ENCODE measurements around the gene RASGEF1C. TPM values are rescaled to one million over a fixed set of nuclear protein-coding genes. Genes with fewer than 3 reads are reported as not detected.
"Not testable (repeated sequence)": the region's sequence is repeated elsewhere in the genome, so short reads cannot be mapped to it uniquely, and the experiment has no call there.

The RASGEF1C gene
- total RNA-seq, 1 donor from 2014 or later: 0.26 TPM

GRCh38 chr5:180093241-180093640, 115.8 kb downstream of the RASGEF1C start:
- Histone ChIP-seq H3F3A (ENCODE audit: low read depth) (peaks cover 23% of the 10 kb centered on the region), H4K20me1 (ENCODE audit: low read depth) (no peaks in the 10 kb centered on the region), H3K4me1 (no peaks in the 10 kb centered on the region), H3K9me3 (ENCODE audit: low read depth) (no peaks in the 10 kb centered on the region), H3K79me2 (ENCODE audit: low read depth) (no peaks in the 10 kb centered on the region), H3K36me3 (no peaks in the 10 kb centered on the region), H3K27me3 (no peaks in the 10 kb centered on the region), H3K4me2 (no peak overlapping the region), H2AFZ (replicated peaks) (no peak overlapping the region), H3K4me3 (no peak overlapping the region), H3K9ac (no peak overlapping the region), H3K27ac (no peak overlapping the region)
- peaks cover 15% of the 10 kb centered on the region for H3K4me1 Mint-ChIP-seq
- H3K9me3 Mint-ChIP-seq: peaks cover 2% of the 10 kb centered on the region
- no peak for TF ChIP-seq EZH2 (IDR thresholded peaks at IDR 0.05)
- TF ChIP-seq EZH2phosphoT487 (IDR thresholded peaks at IDR 0.05): no peak
- no peak for TF ChIP-seq CTCF (IDR thresholded peaks at IDR 0.05)
- H3K4me3 Mint-ChIP-seq: no peak overlapping the region
- peaks cover 12% of the 10 kb centered on the region for H3K27me3 Mint-ChIP-seq (ENCODE audit: insufficient read depth, low read depth)
- H3K27ac Mint-ChIP-seq: peak overlapping the region; percentile 35
- no peak for DNase-seq (ENCODE audit: low spot score)
- no peaks in the 10 kb centered on the region for H3K36me3 Mint-ChIP-seq

GRCh38 chr5:180090769-180091546, 118.1 kb downstream of the RASGEF1C start:
- H3K79me2 ChIP-seq (ENCODE audit: low read depth): no peaks in the 10 kb centered on the region
- peak overlapping the region; percentile 96 for H3K27ac Mint-ChIP-seq
- H4K20me1 ChIP-seq (ENCODE audit: low read depth): no peaks in the 10 kb centered on the region
- no peaks in the 10 kb centered on the region for H3K27me3 ChIP-seq
- H2AFZ ChIP-seq (replicated peaks): no peak overlapping the region
- H3K36me3 ChIP-seq: no peaks in the 10 kb centered on the region
- no peak overlapping the region for H3K9ac ChIP-seq
- H3K27me3 Mint-ChIP-seq (ENCODE audit: insufficient read depth, low read depth): peaks cover 10% of the 10 kb centered on the region
- peak; percentile 78 for DNase-seq (ENCODE audit: low spot score)
- H3K36me3 Mint-ChIP-seq: no peaks in the 10 kb centered on the region
- H3K9me3 Mint-ChIP-seq: peaks cover 6% of the 10 kb centered on the region
- peak overlapping the region; percentile 23 for H3K4me2 ChIP-seq
- TF ChIP-seq EZH2phosphoT487 (IDR thresholded peaks at IDR 0.05) (no peak), CTCF (IDR thresholded peaks at IDR 0.05) (peak; percentile 44), EZH2 (IDR thresholded peaks at IDR 0.05) (no peak)
- peak overlapping the region; percentile 23 for H3K27ac ChIP-seq
- peaks cover 24% of the 10 kb centered on the region for H3K4me1 Mint-ChIP-seq
- no peaks in the 10 kb centered on the region for H3K9me3 ChIP-seq (ENCODE audit: low read depth)
- peaks cover under 1% of the 10 kb centered on the region for H3K4me1 ChIP-seq
- peaks cover 28% of the 10 kb centered on the region for H3F3A ChIP-seq (ENCODE audit: low read depth)
- peak overlapping the region; percentile 80 for H3K4me3 Mint-ChIP-seq
- peak overlapping the region; percentile 41 for H3K4me3 ChIP-seq

GRCh38 chr5:180090098-180090768, 118.8 kb downstream of the RASGEF1C start:
- Mint-ChIP-seq H3K9me3 (peaks cover 8% of the 10 kb centered on the region), H3K4me3 (peak overlapping the region; percentile 87), H3K4me1 (peaks cover 29% of the 10 kb centered on the region), H3K27ac (peak overlapping the region; percentile 94), H3K36me3 (no peaks in the 10 kb centered on the region), H3K27me3 (ENCODE audit: insufficient read depth, low read depth) (peaks cover 8% of the 10 kb centered on the region)
- peak; percentile 95 for DNase-seq (ENCODE audit: low spot score)
- H3K4me3 ChIP-seq: peak overlapping the region; percentile 41
- no peaks in the 10 kb centered on the region for H4K20me1 ChIP-seq (ENCODE audit: low read depth)
- peak overlapping the region; percentile 82 for H2AFZ ChIP-seq (replicated peaks)
- no peaks in the 10 kb centered on the region for H3K79me2 ChIP-seq (ENCODE audit: low read depth)
- peaks cover 35% of the 10 kb centered on the region for H3F3A ChIP-seq (ENCODE audit: low read depth)
- no peaks in the 10 kb centered on the region for H3K27me3 ChIP-seq
- no peak for TF ChIP-seq EZH2 (IDR thresholded peaks at IDR 0.05)
- TF ChIP-seq CTCF (IDR thresholded peaks at IDR 0.05): peak; percentile 80
- no peak for TF ChIP-seq EZH2phosphoT487 (IDR thresholded peaks at IDR 0.05)
- peaks cover 8% of the 10 kb centered on the region for H3K4me1 ChIP-seq
- H3K9ac ChIP-seq: no peak overlapping the region
- H3K36me3 ChIP-seq: no peaks in the 10 kb centered on the region
- peak overlapping the region; percentile 71 for H3K4me2 ChIP-seq
- H3K27ac ChIP-seq: peak overlapping the region; percentile 79
- H3K9me3 ChIP-seq (ENCODE audit: low read depth): no peaks in the 10 kb centered on the region

GRCh38 chr5:180089628-180090027, 119.4 kb downstream of the RASGEF1C start:
- H2AFZ ChIP-seq (replicated peaks); H3K79me2 ChIP-seq (ENCODE audit: low read depth); H3K27me3 ChIP-seq; H4K20me1 ChIP-seq (ENCODE audit: low read depth); DNase-seq (ENCODE audit: low spot score); H3K27me3 Mint-ChIP-seq (ENCODE audit: insufficient read depth, low read depth); H3K9me3 ChIP-seq (ENCODE audit: low read depth); H3K9ac ChIP-seq; H3K27ac Mint-ChIP-seq; H3K36me3 Mint-ChIP-seq; H3K36me3 ChIP-seq; H3K9me3 Mint-ChIP-seq: not testable (repeated sequence)
- Mint-ChIP-seq H3K4me3 (peak overlapping the region; percentile 60), H3K4me1 (peaks cover 34% of the 10 kb centered on the region)
- H3F3A ChIP-seq (ENCODE audit: low read depth): peaks cover 41% of the 10 kb centered on the region
- peak overlapping the region; percentile 71 for H3K4me2 ChIP-seq
- peak overlapping the region; percentile 79 for H3K27ac ChIP-seq
- H3K4me3 ChIP-seq: peak overlapping the region; percentile 41
- peaks cover 14% of the 10 kb centered on the region for H3K4me1 ChIP-seq
